ENCODE measurements around the gene CARD11. TPM values are rescaled to one million over a fixed set of nuclear protein-coding genes. Genes with fewer than 3 reads are reported as not detected.
"Not testable (repeated sequence)": the region's sequence is repeated elsewhere in the genome, so short reads cannot be mapped to it uniquely, and the experiment has no call there.

Gene CARD11
- total and polyA plus RNA-seq, 2 of the 13 experiments (the other 11 are each of a cell fraction or from before 2014, with no cell fraction given): 0.04 TPM; not detected in 1

DNA sequence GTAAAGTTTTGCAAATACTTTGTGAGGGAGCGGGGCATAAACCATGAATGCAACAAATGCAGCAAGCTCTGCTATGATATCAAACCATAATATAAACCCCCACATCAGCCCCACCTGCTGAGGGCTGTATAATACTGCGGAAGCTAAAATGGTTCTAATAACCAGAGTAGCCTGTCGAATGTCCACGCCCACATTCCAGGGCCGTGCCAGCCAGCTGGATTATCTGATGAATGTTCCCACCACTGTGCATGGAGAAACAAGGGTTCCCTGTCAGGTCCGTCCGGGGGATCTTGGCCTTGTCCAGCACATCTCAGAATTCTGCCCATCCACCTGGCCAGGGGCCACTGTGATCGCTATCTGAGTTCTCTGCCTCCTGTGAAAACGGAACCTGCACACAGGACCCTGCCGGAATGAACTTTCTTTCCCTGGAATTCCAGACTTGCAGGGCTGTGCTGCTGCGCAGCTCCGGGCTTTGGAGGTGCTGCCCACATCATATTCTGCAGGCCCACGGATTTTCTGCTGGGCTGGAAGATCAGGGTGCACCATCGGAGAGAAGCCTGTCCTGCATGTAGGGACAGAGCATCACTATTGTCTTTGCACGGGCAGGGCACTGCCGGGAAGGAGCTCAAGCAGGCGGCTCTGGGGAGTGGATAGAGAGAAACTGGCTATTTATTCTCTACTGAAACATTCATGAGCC, 122.6 kb downstream of the CARD11 start:
- Histone ChIP-seq H3K4me2 (ENCODE audit: low read depth, low read length) (no peak overlapping the region), H3K9me3 (ENCODE audit: low read length) (no peaks in the 10 kb centered on the region), H3K9ac (ENCODE audit: insufficient read depth, low read depth, low read length) (no peak overlapping the region), H4K20me1 (ENCODE audit: insufficient read depth, low read length) (no peaks in the 10 kb centered on the region), H3K27me3 (ENCODE audit: control insufficient read depth in 1 of 2, insufficient read depth in 2 of 2, low read length in 2 of 2) (peaks cover 0 to 59% of the 10 kb centered on the region in 2 experiments; a peak in 3 of 5 replicates), H2AFZ (ENCODE audit: low read length) (no peak overlapping the region), H3K4me3 (replicated peaks in 1 of 3; ENCODE audit: insufficient read depth in 1 of 3, low read depth in 2 of 3, low read length in 3 of 3) (no peak overlapping the region), H3K27ac (ENCODE audit: extremely low read length, insufficient read depth, low read length) (no peak overlapping the region), H3K36me3 (replicated peaks in 1 of 2; ENCODE audit: control insufficient read depth in 1 of 2, insufficient read depth in 2 of 2, low read length in 2 of 2) (no peaks in the 10 kb centered on the region), H3K4me1 (ENCODE audit: insufficient read depth, low read length) (peaks cover 7% of the 10 kb centered on the region; the same call in 1 of the 2 replicates), H3K79me2 (ENCODE audit: insufficient read depth, low read length) (no peaks in the 10 kb centered on the region)
- CTCF ChIA-PET (ENCODE audit: low intra/inter-chr PET ratio, low total read pairs): no interaction called here
- intact Hi-C loops (cut with micrococcal nuclease; ENCODE audit: unreplicated experiment) (no loop called here), in situ Hi-C loops (cut with HindIII; ENCODE audit: extremely low pct_ligation_motif_present, low pct_unique_long_range_greater_than_20kb) (no loop called here)
- FAIRE-seq (no peak), ATAC-seq (no peak), DNase-seq (ENCODE audit: low spot score) (no peak)
- 20% methylated on average over 14 of the region's 17 CpGs for WGBS (ENCODE audit: low lambda C conversion rate)
- no TSS peak for BruUV-seq (replicated peaks)
- no peak for TF ChIP-seq JDP2 (CRISPR knock-in tag; IDR thresholded peaks at IDR 0.05; ENCODE audit: borderline replicate concordance)
- TF ChIP-seq ZNF354B (CRISPR knock-in tag; IDR thresholded peaks at IDR 0.05): no peak
- no peak for TF ChIP-seq RORA (CRISPR knock-in tag; IDR thresholded peaks at IDR 0.05)
- TF ChIP-seq, protein P1, sequence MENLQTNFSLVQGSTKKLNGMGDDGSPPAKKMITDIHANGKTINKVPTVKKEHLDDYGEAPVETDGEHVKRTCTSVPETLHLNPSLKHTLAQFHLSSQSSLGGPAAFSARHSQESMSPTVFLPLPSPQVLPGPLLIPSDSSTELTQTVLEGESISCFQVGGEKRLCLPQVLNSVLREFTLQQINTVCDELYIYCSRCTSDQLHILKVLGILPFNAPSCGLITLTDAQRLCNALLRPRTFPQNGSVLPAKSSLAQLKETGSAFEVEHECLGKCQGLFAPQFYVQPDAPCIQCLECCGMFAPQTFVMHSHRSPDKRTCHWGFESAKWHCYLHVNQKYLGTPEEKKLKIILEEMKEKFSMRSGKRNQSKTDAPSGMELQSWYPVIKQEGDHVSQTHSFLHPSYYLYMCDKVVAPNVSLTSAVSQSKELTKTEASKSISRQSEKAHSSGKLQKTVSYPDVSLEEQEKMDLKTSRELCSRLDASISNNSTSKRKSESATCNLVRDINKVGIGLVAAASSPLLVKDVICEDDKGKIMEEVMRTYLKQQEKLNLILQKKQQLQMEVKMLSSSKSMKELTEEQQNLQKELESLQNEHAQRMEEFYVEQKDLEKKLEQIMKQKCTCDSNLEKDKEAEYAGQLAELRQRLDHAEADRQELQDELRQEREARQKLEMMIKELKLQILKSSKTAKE (CRISPR knock-in tag; IDR thresholded peaks at IDR 0.05; ENCODE audit: borderline replicate concordance): no peak
- no peak for TF ChIP-seq ZNF331 (CRISPR knock-in tag; IDR thresholded peaks at IDR 0.05)
- TF ChIP-seq CBX5 (CRISPR knock-in tag; IDR thresholded peaks at IDR 0.05; ENCODE audit: borderline replicate concordance): no peak
- no peak for TF ChIP-seq GTF2F1 (IDR thresholded peaks at IDR 0.05; ENCODE audit: low read length)
- TF ChIP-seq RELA (CRISPR knock-in tag; IDR thresholded peaks at IDR 0.05): no peak
- POLR2A ChIA-PET: no interaction called here

DNA sequence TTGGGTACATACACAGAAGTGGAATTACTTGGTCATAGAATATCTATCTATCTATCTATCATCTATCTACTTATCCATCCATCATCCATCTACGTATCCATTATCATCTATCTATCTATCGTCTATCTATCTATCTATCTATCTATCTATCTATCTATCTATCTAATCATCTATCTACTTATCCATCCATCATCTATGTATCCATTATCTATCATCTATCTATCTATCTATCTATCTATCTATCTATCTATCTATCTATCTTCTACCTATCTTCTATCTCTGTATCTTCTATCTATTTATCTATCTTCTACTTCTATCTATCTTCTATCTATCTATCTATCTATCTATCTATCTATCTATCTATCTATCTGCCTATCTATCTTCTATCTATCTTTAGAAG, 123.2 kb downstream of the CARD11 start:
- H3K4me1 ChIP-seq (ENCODE audit: insufficient read depth, low read length); in situ Hi-C loops (cut with HindIII; ENCODE audit: extremely low pct_ligation_motif_present, low pct_unique_long_range_greater_than_20kb); FAIRE-seq; POLR2A ChIA-PET; H3K79me2 ChIP-seq (ENCODE audit: insufficient read depth, low read length); H3K4me3 ChIP-seq (replicated peaks in 1 of 3; ENCODE audit: insufficient read depth in 1 of 3, low read depth in 2 of 3, low read length in 3 of 3); H3K27ac ChIP-seq (ENCODE audit: extremely low read length, insufficient read depth, low read length); H2AFZ ChIP-seq (ENCODE audit: low read length); H3K9me3 ChIP-seq (ENCODE audit: low read length); H3K36me3 ChIP-seq (replicated peaks in 1 of 2; ENCODE audit: control insufficient read depth in 1 of 2, insufficient read depth in 2 of 2, low read length in 2 of 2); H4K20me1 ChIP-seq (ENCODE audit: insufficient read depth, low read length); DNase-seq (ENCODE audit: low spot score); intact Hi-C loops (cut with micrococcal nuclease; ENCODE audit: unreplicated experiment); BruUV-seq (replicated peaks); CTCF ChIA-PET (ENCODE audit: low intra/inter-chr PET ratio, low total read pairs); H3K4me2 ChIP-seq (ENCODE audit: low read depth, low read length); ATAC-seq; H3K9ac ChIP-seq (ENCODE audit: insufficient read depth, low read depth, low read length): not testable (repeated sequence)
- peaks cover 1 to 52% of the 10 kb centered on the region in 2 experiments; a peak in 3 of 5 replicates for H3K27me3 ChIP-seq (ENCODE audit: control insufficient read depth in 1 of 2, insufficient read depth in 2 of 2, low read length in 2 of 2)
- WGBS (ENCODE audit: low lambda C conversion rate): 51% methylated on average over 2 of the region's 2 CpGs
